ENCODE data around the gene PTPRG. TPM values are rescaled to one million over a fixed set of nuclear protein-coding genes. Genes with fewer than 3 reads are reported as not detected.

PTPRG gene
- total and polyA plus RNA-seq, 2 of the 13 experiments (the other 11 are each of a cell fraction or from before 2014, with no cell fraction given): 8.0 to 25.3 TPM

- TF ChIP-seq BCLAF1 (IDR thresholded peaks at IDR 0.05) (no peak), BCL6 (CRISPR knock-in tag; IDR thresholded peaks at IDR 0.05) (no peak), JDP2 (CRISPR knock-in tag; IDR thresholded peaks at IDR 0.05; ENCODE audit: borderline replicate concordance) (no peak), ZFP1 (CRISPR knock-in tag; IDR thresholded peaks at IDR 0.05) (no peak), HMGA1 (CRISPR knock-in tag; conservative IDR thresholded peaks at IDR 0.05) (no peak), JUND (CRISPR knock-in tag; IDR thresholded peaks at IDR 0.05) (no peak), NCOA5 (CRISPR knock-in tag; IDR thresholded peaks at IDR 0.05) (no peak), ARHGAP35 (CRISPR knock-in tag; IDR thresholded peaks at IDR 0.05; ENCODE audit: borderline replicate concordance) (no peak), HNF4G (IDR thresholded peaks at IDR 0.05; ENCODE audit: borderline replicate concordance, low read depth, low read length) (no peak), HNF4G (CRISPR knock-in tag; IDR thresholded peaks at IDR 0.05; ENCODE audit: borderline replicate concordance, low read depth) (no peak)
Observed at GRCh38 chr3:61768284-61769037, 207.1 kb downstream of the PTPRG start (continued).

Measured in HepG2 (cell line).